ENCODE results near the gene ARL11.

Gene ARL11

DNA sequence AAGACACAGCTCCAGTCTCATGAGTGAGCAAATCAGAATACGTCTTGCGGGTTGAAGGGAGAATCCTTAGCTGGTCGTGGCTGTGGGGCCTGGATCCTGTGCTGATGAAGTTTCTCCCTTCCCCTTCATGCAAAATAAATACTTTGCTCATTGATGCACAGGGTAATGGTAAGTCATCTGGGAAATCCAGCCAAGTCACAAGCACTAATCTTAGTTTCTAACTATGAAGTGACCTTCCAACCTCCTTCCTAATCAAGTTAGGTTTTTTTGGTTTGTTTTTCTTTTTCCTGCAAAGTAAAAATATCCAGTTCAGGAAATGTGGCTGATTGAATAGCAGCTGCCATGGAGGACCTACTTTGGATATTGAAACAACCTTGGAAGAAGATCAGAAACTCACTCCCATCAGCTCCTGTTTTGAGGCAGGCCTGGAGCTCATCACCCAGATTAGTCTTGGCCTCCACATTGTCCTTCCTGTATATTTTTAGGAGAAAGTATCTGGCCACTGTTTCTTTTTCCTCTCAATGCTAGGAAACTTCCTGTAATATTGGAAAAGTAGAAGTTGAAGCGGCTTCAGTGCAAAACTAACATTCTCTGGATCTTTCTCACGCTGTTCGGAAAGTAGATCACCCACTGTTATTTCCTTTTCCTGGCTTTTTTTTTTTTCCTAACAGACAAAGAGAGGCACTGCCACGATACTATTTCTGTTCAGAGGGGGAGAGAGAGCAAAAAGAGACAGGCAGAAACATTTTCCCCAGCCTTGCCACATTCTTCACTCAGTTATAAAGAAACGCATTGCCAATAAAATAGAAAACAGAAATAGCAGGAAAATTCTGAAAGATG, 12.3 kb upstream of the ARL11 start:
- no peak for DNase-seq

DNA sequence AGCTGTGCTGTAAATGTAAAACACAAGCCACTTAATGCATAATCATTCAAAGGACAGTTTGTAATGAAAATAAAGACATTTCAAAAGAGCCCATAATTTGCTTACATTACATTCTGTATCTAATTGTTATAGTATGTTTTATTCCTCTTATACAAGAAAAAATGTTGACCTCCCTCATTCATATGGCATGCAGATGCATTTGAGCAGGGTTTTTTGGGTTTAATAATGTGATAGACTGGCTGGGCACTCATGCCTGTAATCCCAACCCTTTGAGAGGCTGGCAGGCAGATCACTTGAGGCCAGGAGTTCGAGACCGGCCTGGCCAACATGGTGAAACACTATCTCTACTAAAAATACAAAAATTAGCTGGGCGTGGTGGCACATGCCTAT, 11.6 kb upstream of the ARL11 start:
- no peak for DNase-seq

GRCh38 chr13:49620170-49620621, 8.1 kb upstream of the ARL11 start:
- DNase-seq = no peak

GRCh38 chr13:49622174-49622946, 5.9 kb upstream of the ARL11 start:
- DNase-seq = no peak

DNA sequence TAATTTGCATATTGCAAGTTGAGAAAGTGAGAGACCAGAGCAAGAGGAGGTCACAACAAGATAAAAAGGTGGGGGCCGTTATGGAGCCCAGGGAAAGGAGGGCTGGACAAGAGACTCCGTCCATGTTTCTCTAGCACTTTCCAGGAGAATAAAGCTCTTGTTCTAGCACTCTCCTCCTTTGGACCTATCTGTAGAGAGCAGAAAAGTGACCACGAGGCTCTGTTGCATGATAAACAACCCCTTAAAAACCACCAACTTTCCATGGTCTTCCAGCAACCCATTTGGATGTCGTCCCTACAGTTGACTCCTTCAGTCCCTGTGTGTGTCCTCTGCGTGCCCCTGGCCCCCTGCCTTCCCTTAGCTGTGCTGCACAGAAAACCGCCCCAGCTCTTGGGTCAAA, 4.1 kb upstream of the ARL11 start:
- DNase-seq = no peak

- DNase-seq = no peak
These were observed 2.8 kb upstream of the ARL11 start for GRCh38 chr13:49625392-49626079.

- no peak for DNase-seq
These were observed 1.1 kb downstream of the ARL11 start for GRCh38 chr13:49629196-49629938.

DNA sequence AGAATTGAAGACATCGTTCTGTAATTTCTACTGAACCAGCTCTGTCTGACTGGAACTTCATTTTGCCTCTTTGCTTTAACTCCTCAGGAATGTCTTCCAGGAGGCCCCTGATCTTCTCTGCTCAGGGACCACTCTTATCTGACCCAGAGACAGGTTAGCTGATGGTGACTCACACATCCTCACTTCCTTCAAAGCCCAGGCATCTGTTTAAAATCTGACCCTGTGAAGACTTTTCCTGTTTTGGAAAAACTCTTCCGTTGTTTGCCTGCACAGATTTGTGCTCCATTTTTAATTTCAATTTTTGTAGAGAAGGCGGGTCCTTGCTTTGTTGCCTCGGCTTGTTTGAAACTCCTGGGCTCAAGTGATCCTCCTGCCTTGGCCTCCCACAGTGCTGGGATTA, 1.6 kb downstream of the ARL11 start:
- DNase-seq = no peak

DNA sequence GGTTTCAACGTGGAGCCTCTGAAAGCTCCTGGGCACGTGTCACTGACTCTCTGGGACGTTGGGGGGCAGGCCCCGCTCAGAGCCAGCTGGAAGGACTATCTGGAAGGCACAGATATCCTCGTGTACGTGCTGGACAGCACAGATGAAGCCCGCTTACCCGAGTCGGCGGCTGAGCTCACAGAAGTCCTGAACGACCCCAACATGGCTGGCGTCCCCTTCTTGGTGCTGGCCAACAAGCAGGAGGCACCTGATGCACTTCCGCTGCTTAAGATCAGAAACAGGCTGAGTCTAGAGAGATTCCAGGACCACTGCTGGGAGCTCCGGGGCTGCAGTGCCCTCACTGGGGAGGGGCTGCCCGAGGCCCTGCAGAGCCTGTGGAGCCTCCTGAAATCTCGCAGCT, 2.3 kb downstream of the ARL11 start:
- DNase-seq = no peak

DNA sequence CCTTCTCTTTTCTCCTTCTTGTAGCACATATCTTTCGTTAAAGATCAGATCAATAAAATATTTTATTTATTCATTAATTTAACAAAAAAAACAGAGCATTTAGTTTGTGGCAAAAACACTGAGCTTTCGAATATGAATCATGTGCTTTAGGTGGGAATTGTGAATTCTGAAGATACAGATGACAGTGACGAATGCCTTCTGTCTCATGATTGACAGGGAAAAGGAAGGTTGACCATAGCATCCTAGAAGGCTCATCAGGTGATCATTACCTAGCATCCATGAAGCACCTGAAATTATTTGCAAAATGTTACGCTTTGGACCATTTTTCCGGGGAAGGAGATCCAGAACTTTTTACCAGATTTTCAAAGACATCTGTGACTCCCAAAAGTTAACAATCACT, 3.8 kb downstream of the ARL11 start:
- no peak for DNase-seq

DNA sequence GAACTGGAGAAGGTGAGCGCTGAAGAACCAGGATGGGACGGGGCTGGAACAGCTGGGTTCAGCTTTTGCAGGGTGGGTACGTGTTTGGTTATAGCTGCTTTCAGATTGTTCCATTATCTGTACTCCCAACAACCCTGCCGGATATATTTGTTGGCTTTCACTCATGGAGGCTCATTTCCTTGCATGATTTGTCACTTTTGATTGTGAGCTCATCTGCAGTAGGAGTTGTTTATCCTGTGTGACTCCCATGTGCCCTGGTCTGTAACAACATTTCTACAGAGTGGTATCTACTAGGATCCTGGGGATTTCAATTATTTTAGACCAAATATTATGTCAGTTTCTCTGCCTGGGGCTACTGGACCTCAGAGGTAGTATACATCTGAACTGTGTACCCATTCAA, 5.4 kb downstream of the ARL11 start:
- DNase-seq = no peak

GRCh38 chr13:49635599-49636433, 7.5 kb downstream of the ARL11 start:
- DNase-seq = no peak

DNA sequence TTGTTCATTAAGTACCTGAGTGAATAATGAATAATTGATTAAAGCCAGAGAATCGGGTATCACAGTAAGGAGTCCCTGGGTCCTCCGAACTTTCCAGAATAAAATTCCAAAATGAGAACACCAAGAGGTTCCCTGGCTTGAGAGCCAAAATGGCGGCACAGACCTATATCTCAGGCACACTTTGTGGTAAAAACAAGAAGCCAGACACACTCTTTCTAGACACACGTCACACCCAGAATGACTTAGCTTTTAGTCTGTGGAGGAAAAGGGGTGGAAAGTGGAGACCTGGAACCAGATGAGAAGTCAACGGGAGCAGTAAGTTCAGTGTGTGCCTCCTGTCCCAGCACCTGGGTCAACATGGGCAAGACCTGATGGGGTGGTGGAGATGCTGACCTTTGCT, 8.4 kb downstream of the ARL11 start:
- DNase-seq = no peak

- no peak for DNase-seq
These were observed 9.9 kb downstream of the ARL11 start for GRCh38 chr13:49638030-49638743.

GRCh38 chr13:49638744-49639072, 10.4 kb downstream of the ARL11 start:
- no peak for DNase-seq

DNA sequence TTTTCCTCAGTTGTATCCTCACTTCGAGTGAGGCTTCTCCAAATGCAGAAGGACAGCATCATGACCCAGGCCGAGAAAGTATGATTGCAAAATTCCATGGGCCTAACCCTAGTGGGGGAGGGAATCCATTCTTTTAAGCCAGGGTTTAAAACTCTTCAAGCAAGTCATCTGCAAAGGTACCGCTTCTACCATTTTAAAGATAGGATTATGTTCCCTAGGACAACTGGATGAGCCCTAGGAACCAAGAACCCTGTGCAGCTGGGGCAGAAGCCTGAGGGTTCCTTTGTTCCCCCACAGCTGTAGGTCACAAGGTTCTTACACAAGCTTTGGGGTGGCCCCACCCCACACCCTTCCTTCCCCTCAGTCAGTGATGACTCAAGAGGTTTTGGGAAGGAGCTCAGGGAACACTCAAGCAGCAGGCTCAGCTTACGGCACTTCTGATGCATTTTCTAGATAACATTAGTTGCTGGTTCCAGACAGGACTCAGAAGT, 13.5 kb downstream of the ARL11 start:
- no peak for DNase-seq

- no peak for DNase-seq
These were observed 14.8 kb downstream of the ARL11 start for GRCh38 chr13:49643035-49643646.

GRCh38 chr13:49645451-49645850, 17.1 kb downstream of the ARL11 start:
- no peak for DNase-seq

DNA sequence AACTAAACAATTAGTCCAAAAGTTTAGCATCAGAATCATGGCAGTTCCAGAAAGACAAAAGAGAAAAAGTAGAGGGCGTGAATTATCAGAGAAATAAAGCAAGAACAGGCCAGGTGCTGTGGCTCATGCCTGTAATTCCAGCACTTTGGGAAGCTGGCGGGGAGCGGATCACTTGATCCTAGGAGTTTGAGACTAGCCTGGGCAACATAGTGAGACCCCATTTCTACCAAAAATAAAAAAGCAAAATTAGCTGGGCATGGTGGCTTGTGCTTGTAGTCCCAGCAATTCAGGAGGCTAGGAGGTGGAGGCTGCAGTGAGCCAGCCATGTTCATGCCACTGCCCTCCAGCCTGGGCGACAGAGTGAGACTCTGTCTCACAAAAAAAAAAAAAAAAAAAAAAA, 18.4 kb downstream of the ARL11 start:
- no peak for DNase-seq

- no peak for DNase-seq
These were observed 21.1 kb downstream of the ARL11 start for GRCh38 chr13:49649244-49649962.

All from NCI-H1105 treated with DMSO at 0.1 percent for 48 hours (cell line).